Measurements from ENCODE around the gene POLH. TPM values are rescaled to one million over a fixed set of nuclear protein-coding genes. Genes with fewer than 3 reads are reported as not detected.
"Not testable (repeated sequence)": the region's sequence is repeated elsewhere in the genome, so short reads cannot be mapped to it uniquely, and the experiment has no call there.

Gene POLH
- total RNA-seq, 1 experiment from 2014 or later = 28.4 TPM

DNA sequence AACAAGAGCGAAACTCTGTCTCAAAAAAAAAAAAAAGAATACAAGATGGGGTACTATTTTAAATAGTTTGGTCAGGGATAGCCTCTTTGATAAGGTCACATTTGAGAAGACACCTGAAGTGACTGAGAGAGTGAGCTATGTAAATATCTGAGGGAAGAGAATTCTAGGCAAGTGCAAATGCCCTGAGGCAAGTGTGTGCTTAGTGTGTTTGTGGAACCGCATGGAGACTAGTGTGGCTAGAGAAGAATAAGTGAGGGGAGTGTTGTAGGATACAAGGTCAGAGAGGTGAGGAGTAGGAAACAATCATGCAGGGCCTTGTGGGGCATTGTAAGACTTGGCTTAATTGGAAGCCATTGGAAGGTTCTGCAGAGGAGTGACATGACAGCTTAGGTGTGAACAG, 72.3 kb downstream of the POLH start:
- intact Hi-C loops (cut with micrococcal nuclease; ENCODE audit: unreplicated experiment) = no loop called here

GRCh38 chr6:43652822-43653221, 76.8 kb downstream of the POLH start:
- CTCF ChIA-PET; H3K4me1 ChIP-seq (ENCODE audit: control insufficient read depth, insufficient read depth, low read length); H3K27me3 ChIP-seq (ENCODE audit: control insufficient read depth, insufficient read depth, low read length); H3K36me3 ChIP-seq (ENCODE audit: control insufficient read depth, insufficient read depth, low read length); intact Hi-C loops (cut with micrococcal nuclease; ENCODE audit: unreplicated experiment); BruUV-seq (replicated peaks); DNase-seq (ENCODE audit: low read depth, low spot score); POLR2A ChIA-PET; in situ Hi-C loops (cut with HindIII; ENCODE audit: low pct_unique_long_range_greater_than_20kb, low sequenced_read_pairs); ATAC-seq; H3K4me3 ChIP-seq (ENCODE audit: low read depth in 2 of 2, low read length in 2 of 2); H3K9me3 ChIP-seq (ENCODE audit: control insufficient read depth, insufficient read depth, low read depth, low read length); H3K27ac ChIP-seq (ENCODE audit: low read length): not testable (repeated sequence)

More for the DNA sequence above, 72.3 kb downstream of the POLH start:
- POLR2A ChIA-PET = no interaction called here
- TF ChIP-seq SIN3A (IDR thresholded peaks at IDR 0.05; ENCODE audit: borderline replicate concordance, insufficient read depth, low read depth, low read length) = no peak
- no peak for TF ChIP-seq TCF7L2 (IDR thresholded peaks at IDR 0.05; ENCODE audit: low read depth, low read length)
- TF ChIP-seq REST (IDR thresholded peaks at IDR 0.05; ENCODE audit: insufficient read depth in 1 of 2, low read depth in 2 of 2, low read length in 1 of 2) = no peak
- TF ChIP-seq, protein P1, sequence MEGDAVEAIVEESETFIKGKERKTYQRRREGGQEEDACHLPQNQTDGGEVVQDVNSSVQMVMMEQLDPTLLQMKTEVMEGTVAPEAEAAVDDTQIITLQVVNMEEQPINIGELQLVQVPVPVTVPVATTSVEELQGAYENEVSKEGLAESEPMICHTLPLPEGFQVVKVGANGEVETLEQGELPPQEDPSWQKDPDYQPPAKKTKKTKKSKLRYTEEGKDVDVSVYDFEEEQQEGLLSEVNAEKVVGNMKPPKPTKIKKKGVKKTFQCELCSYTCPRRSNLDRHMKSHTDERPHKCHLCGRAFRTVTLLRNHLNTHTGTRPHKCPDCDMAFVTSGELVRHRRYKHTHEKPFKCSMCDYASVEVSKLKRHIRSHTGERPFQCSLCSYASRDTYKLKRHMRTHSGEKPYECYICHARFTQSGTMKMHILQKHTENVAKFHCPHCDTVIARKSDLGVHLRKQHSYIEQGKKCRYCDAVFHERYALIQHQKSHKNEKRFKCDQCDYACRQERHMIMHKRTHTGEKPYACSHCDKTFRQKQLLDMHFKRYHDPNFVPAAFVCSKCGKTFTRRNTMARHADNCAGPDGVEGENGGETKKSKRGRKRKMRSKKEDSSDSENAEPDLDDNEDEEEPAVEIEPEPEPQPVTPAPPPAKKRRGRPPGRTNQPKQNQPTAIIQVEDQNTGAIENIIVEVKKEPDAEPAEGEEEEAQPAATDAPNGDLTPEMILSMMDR (IDR thresholded peaks at IDR 0.05) = no peak
- no peak for TF ChIP-seq POLR2AphosphoS5 (IDR thresholded peaks at IDR 0.05; ENCODE audit: low read depth, low read length)
- Histone ChIP-seq H3K27ac (ENCODE audit: low read length) (no peak overlapping the region), H3K4me3 (ENCODE audit: low read depth in 2 of 2, low read length in 2 of 2) (no peak overlapping the region), H3K9me3 (ENCODE audit: control insufficient read depth, insufficient read depth, low read depth, low read length) (no peaks in the 10 kb centered on the region), H3K4me1 (ENCODE audit: control insufficient read depth, insufficient read depth, low read length) (peaks cover 2% of the 10 kb centered on the region; the same call in 1 of the 2 replicates), H3K36me3 (ENCODE audit: control insufficient read depth, insufficient read depth, low read length) (no peaks in the 10 kb centered on the region), H3K27me3 (ENCODE audit: control insufficient read depth, insufficient read depth, low read length) (no peaks in the 10 kb centered on the region)
- DNase-seq (ENCODE audit: low read depth, low spot score) (no peak), ATAC-seq (no peak)
- in situ Hi-C loops (cut with HindIII; ENCODE audit: low pct_unique_long_range_greater_than_20kb, low sequenced_read_pairs) = no loop called here
- CTCF ChIA-PET = no interaction called here
- no TSS peak for BruUV-seq (replicated peaks)

DNA sequence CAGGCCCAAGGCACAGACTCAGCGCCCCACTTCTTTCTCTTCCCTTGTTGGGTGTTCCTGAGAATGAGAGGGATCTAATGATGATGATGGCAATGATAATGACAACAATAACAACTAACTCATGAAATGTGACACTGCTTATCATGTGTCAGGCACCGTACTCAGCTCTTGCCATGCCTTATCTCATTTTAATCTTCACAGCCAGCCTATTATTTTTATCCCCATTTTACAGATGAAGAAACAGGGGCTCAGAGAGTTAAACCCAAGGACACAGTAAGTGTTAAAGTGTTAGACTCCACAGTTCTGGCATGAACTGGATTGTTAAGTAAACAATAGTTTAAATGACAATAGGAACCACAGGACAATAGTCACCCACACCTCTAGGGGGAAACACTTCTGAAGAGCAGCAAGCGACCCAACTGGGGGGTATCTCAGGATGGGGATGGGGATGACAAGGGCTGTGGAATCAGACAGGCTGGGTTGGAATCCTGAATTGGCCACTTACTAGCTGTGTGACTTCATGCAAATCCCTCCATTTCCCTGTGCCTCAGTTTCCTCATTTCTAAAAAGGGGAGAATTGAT, 81.3 kb downstream of the POLH start:
- DNase-seq (ENCODE audit: low read depth, low spot score) = no peak
- ChIA-PET CTCF (no interaction called here), POLR2A (no interaction called here)
- in situ Hi-C loops (cut with HindIII; ENCODE audit: low pct_unique_long_range_greater_than_20kb, low sequenced_read_pairs) (no loop called here), intact Hi-C loops (cut with micrococcal nuclease; ENCODE audit: unreplicated experiment) (no loop called here)
- TF ChIP-seq SIN3A (IDR thresholded peaks at IDR 0.05; ENCODE audit: borderline replicate concordance, insufficient read depth, low read depth, low read length) (no peak), REST (IDR thresholded peaks at IDR 0.05; ENCODE audit: insufficient read depth in 1 of 2, low read depth in 2 of 2, low read length in 1 of 2) (no peak), POLR2AphosphoS5 (IDR thresholded peaks at IDR 0.05; ENCODE audit: low read depth, low read length) (no peak), TCF7L2 (IDR thresholded peaks at IDR 0.05; ENCODE audit: low read depth, low read length) (no peak)
- TF ChIP-seq, protein P1 (IDR thresholded peaks at IDR 0.05) = no peak
- Histone ChIP-seq H3K27ac (ENCODE audit: low read length) (no peak overlapping the region), H3K27me3 (ENCODE audit: control insufficient read depth, insufficient read depth, low read length) (no peaks in the 10 kb centered on the region), H3K4me3 (ENCODE audit: low read depth in 2 of 2, low read length in 2 of 2) (no peak overlapping the region), H3K9me3 (ENCODE audit: control insufficient read depth, insufficient read depth, low read depth, low read length) (no peaks in the 10 kb centered on the region), H3K4me1 (ENCODE audit: control insufficient read depth, insufficient read depth, low read length) (no peaks in the 10 kb centered on the region), H3K36me3 (ENCODE audit: control insufficient read depth, insufficient read depth, low read length) (no peaks in the 10 kb centered on the region)
- BruUV-seq (replicated peaks) = no TSS peak
- ATAC-seq = no peak
